T-cell (primary cell): ENCODE measurements around the gene MIF4GD. TPM values are rescaled to one million over a fixed set of nuclear protein-coding genes. Genes with fewer than 3 reads are reported as not detected.

ENCODE experiments used
- ATAC-seq, 4 experiments: fragments of 200-7000 bp in 3 of 4; fragments of 150-1000 bp in 1 of 4; cut with Tn5 transposase; replicated peaks in 1 of 4; 1 replicate in 3 of 4; 2 replicates in 1 of 4; pipeline ENCODE4 v1.10.0; 2021; ENCODE audit warnings: moderate library complexity in 3 of 4, mild to moderate bottlenecking in 2 of 4, moderate number of reproducible peaks in 1 of 4
- CTCF ChIA-PET, 2 donors: fragments of 300-600 bp; sonication (Branson Sonifier 250); formaldehyde crosslinking; loops; one replicate each; lab custom pipeline; 2022; ENCODE audit warnings: antibody characterized with exemption in 2 of 2; lab: Charles Lee
- POLR2A ChIA-PET, 2 donors: fragments of 300-600 bp; sonication (Branson Sonifier 250); formaldehyde crosslinking; loops; one replicate each; lab custom pipeline; 2022; ENCODE audit warnings: antibody characterized with exemption in 2 of 2; lab: Charles Lee
- DNase-seq, 35 experiments: peaks; one replicate each; pipeline versions ENCODE4 v3.0.0 to v3.0.0-alpha.2; 2013 to 2023
- H3K27ac ChIP-seq: one replicate; pipeline ENCODE4 v1.5.1; 2013; ENCODE audit warnings: low read length
- H3K27me3 ChIP-seq, 2 experiments: replicated peaks in 1 of 2; 1 replicate in 1 of 2; 2 replicates in 1 of 2; pipeline versions ENCODE4 v1.6.1 to v1.7.0; 2013; ENCODE audit warnings: low read length in 1 of 2, mixed read lengths in 1 of 2; ENCODE audit not compliant: control insufficient read depth in 2 of 2, insufficient read depth in 2 of 2; ENCODE audit errors: extremely low read depth in 1 of 2
- H3K36me3 ChIP-seq, 2 donors: 1 replicate in 1 of 2; 2 replicates in 1 of 2; pipeline versions ENCODE4 v1.6.1 to v1.7.0; 2013; ENCODE audit warnings: low read length in 1 of 2; ENCODE audit not compliant: control insufficient read depth in 2 of 2, insufficient read depth in 1 of 2; ENCODE audit errors: extremely low read depth in 1 of 2
- H3K4me1 ChIP-seq, 2 experiments: 1 replicate in 1 of 2; 2 replicates in 1 of 2; pipeline versions ENCODE4 v1.6.1 to v1.7.0; 2013; ENCODE audit warnings: low read length in 2 of 2, mixed read lengths in 1 of 2; ENCODE audit not compliant: insufficient read depth in 2 of 2, control insufficient read depth in 1 of 2; ENCODE audit errors: extremely low read depth in 1 of 2
- H3K4me3 ChIP-seq, 2 donors: 1 replicate in 1 of 2; 2 replicates in 1 of 2; pipeline versions ENCODE4 v1.5.1 to v1.7.0; 2013; ENCODE audit warnings: mild to moderate bottlenecking in 2 of 2, low read length in 1 of 2, moderate library complexity in 1 of 2; ENCODE audit not compliant: control insufficient read depth in 1 of 2; ENCODE audit errors: extremely low read depth in 1 of 2
- H3K9me3 ChIP-seq: 2 replicates; pipeline ENCODE4 v1.7.0; 2013
- H3K27ac Mint-ChIP-seq, 2 donors: one replicate each; pipeline ENCODE4 v1.8.0; 2020 to 2021; ENCODE audit warnings: mild to moderate bottlenecking in 2 of 2, mixed read lengths in 2 of 2
- H3K27me3 Mint-ChIP-seq, 2 donors: one replicate each; pipeline ENCODE4 v1.8.0; 2021 to 2022; ENCODE audit warnings: mixed read lengths in 2 of 2
- H3K36me3 Mint-ChIP-seq: one replicate; pipeline ENCODE4 v1.8.0; 2021; ENCODE audit warnings: mixed read lengths
- H3K4me1 Mint-ChIP-seq, 3 donors: one replicate each; pipeline ENCODE4 v1.8.0; 2020 to 2022; ENCODE audit warnings: mixed read lengths in 3 of 3, mild to moderate bottlenecking in 1 of 3
- H3K4me3 Mint-ChIP-seq, 3 donors: one replicate each; pipeline ENCODE4 v1.8.0; 2020 to 2022; ENCODE audit warnings: mild to moderate bottlenecking in 3 of 3, mixed read lengths in 3 of 3, moderate library complexity in 3 of 3
- H3K9me3 Mint-ChIP-seq, 3 donors: one replicate each; pipeline ENCODE4 v1.8.0; 2020 to 2022; ENCODE audit warnings: mixed read lengths in 3 of 3
- WGBS: methylation state at CpG from one replicate; pipeline ENCODE4 v1.1.5; 2013; ENCODE audit warnings: missing lambda C conversion rate; ENCODE audit not compliant: insufficient coverage; 5-methylcytosine and 5-hydroxymethylcytosine counted together
- total RNA-seq, 35 experiments: library from RNA in 6 of 35; stranded (reverse) in 6 of 35; fragments of 120-200 nt in 1 of 35; gene quantifications; one replicate each; pipeline versions ENCODE4 v1.2.1 to v1.2.4 and lab custom pipeline; 2013 to 2026

MIF4GD gene
- total RNA-seq, 5 donors from 2014 or later (not counting 1 experiment from before 2014, with no cell fraction given), result 27.1 to 45.6 (median 39.2) TPM

- no peak overlapping the region for H3K4me3 ChIP-seq
- Mint-ChIP-seq H3K27me3 (no peaks in the 10 kb centered on the region), H3K4me1 (peaks cover 0 to 6% (median 0%) of the 10 kb centered on the region in 3 donors), H3K9me3 (no peaks in the 10 kb centered on the region), H3K4me3 (no peak overlapping the region), H3K36me3 (peaks cover 37% of the 10 kb centered on the region), H3K27ac (peak overlapping the region in 1 of 2 donors; percentile 44)
- no peaks in the 10 kb centered on the region for H3K4me1 ChIP-seq
- ATAC-seq (no peak), DNase-seq (no peak)
- no peak overlapping the region for H3K27ac ChIP-seq
- WGBS, result 100% methylated on average over 1 of the region's 3 CpGs
- POLR2A ChIA-PET, result no interaction called here
- no peaks in the 10 kb centered on the region for H3K27me3 ChIP-seq
- no peaks in the 10 kb centered on the region for H3K9me3 ChIP-seq
- H3K36me3 ChIP-seq, result peaks cover 10 to 63% of the 10 kb centered on the region in 2 donors
- CTCF ChIA-PET, result no interaction called here
Observed at GRCh38 chr17:75219815-75220214, 51.2 kb downstream of the MIF4GD start.

GRCh38 chr17:75218131-75218530 lies 52.9 kb downstream of the MIF4GD start:
- ChIA-PET CTCF (no interaction called here), POLR2A (no interaction called here)
- Mint-ChIP-seq H3K4me1 (peaks cover 0 to 6% (median 0%) of the 10 kb centered on the region in 3 donors), H3K4me3 (no peak overlapping the region), H3K27ac (no peak overlapping the region), H3K9me3 (no peaks in the 10 kb centered on the region), H3K36me3 (peaks cover 36% of the 10 kb centered on the region), H3K27me3 (no peaks in the 10 kb centered on the region)
- WGBS, result 100% methylated on average over 3 of the region's 6 CpGs
- Histone ChIP-seq H3K4me1 (no peaks in the 10 kb centered on the region), H3K27ac (no peak overlapping the region), H3K27me3 (no peaks in the 10 kb centered on the region), H3K9me3 (no peaks in the 10 kb centered on the region), H3K4me3 (no peak overlapping the region), H3K36me3 (peaks cover 18 to 71% of the 10 kb centered on the region in 2 donors)
- DNase-seq, result no peak
- no peak for ATAC-seq

Other genes starting within 250 kb of the MIF4GD start
- 100 to 1,000 TPM; 115 to 170 (median 139) TPM for gene ATP5PD, start 224.3 kb downstream of the MIF4GD start, total RNA-seq
- gene KCTD2, start 224.0 kb downstream of the MIF4GD start, total RNA-seq, result 10 to 100 TPM; 22.0 to 32.8 (median 29.0) TPM
- gene SLC16A5, start 183.3 kb downstream of the MIF4GD start, total RNA-seq, result 10 to 100 TPM in 4 of 5 donors, 1 to 10 TPM in 1; 9.1 to 24.3 (median 16.8) TPM
- 10 to 100 TPM in 3 of 5 donors, 1 to 10 TPM in 2; 8.9 to 23.9 (median 18.8) TPM for gene ARMC7, start 161.3 kb downstream of the MIF4GD start, total RNA-seq
- 10 to 100 TPM; 21.5 to 88.8 (median 70.1) TPM for gene NT5C, start 139.5 kb downstream of the MIF4GD start, total RNA-seq
- 10 to 100 TPM; 28.3 to 55.8 (median 45.4) TPM for gene JPT1, start 116.7 kb downstream of the MIF4GD start, total RNA-seq
- 100 to 1,000 TPM; 239 to 284 (median 269) TPM for gene SUMO2, start 88.3 kb downstream of the MIF4GD start, total RNA-seq
- gene NUP85, start 65.6 kb downstream of the MIF4GD start, total RNA-seq, result 100 to 1,000 TPM in 3 of 5 donors, 10 to 100 TPM in 2; 56.2 to 128 (median 106) TPM
- 100 to 1,000 TPM in 3 of 5 donors, 10 to 100 TPM in 2; 78.1 to 118 (median 102) TPM for gene GGA3, start 9.6 kb downstream of the MIF4GD start, total RNA-seq
- gene MRPS7, start 9.4 kb downstream of the MIF4GD start, total RNA-seq, result 10 to 100 TPM; 29.8 to 39.4 (median 33.6) TPM
- 10 to 100 TPM; 12.4 to 30.1 (median 25.9) TPM for gene SLC25A19, start 18.2 kb upstream of the MIF4GD start, total RNA-seq
- gene GRB2, start 134.4 kb upstream of the MIF4GD start, total RNA-seq, result 100 to 1,000 TPM; 103 to 133 (median 130) TPM
- gene TMEM94, start 185.4 kb upstream of the MIF4GD start, total RNA-seq, result 100 to 1,000 TPM in 3 of 5 donors, 10 to 100 TPM in 2; 78.5 to 125 (median 105) TPM
- under 1 TPM; 0.28 to 0.88 (median 0.85) TPM for gene CASKIN2, start 244.3 kb upstream of the MIF4GD start, total RNA-seq
- 10 to 100 TPM; 54.9 to 94.7 (median 67.6) TPM for gene TSEN54, start 245.3 kb upstream of the MIF4GD start, total RNA-seq